ENCODE data around the gene TSSC4.

TSSC4 gene

GRCh38 chr11:2451916-2452315, 51.4 kb downstream of the TSSC4 start:
- no peak for TF ChIP-seq REST (IDR thresholded peaks at IDR 0.05; ENCODE audit: insufficient read depth in 1 of 2, low read depth in 2 of 2, low read length in 2 of 2)

- TF ChIP-seq SIN3A (IDR thresholded peaks at IDR 0.05; ENCODE audit: borderline replicate concordance, insufficient read depth, low read length), result no peak
- no peak for TF ChIP-seq FOXP2 (optimal IDR thresholded peaks at IDR 0.05; ENCODE audit: borderline replicate concordance, extremely low read depth, extremely low read length, insufficient read depth)
- no peak for TF ChIP-seq REST (IDR thresholded peaks at IDR 0.05; ENCODE audit: insufficient read depth in 1 of 2, low read depth in 2 of 2, low read length in 2 of 2)
- TF ChIP-seq POLR2AphosphoS5 (IDR thresholded peaks at IDR 0.05; ENCODE audit: low read depth, low read length), result no peak
- no peak for TF ChIP-seq TAF1 (IDR thresholded peaks at IDR 0.05; ENCODE audit: borderline replicate concordance, insufficient read depth, low read length)
Observed at GRCh38 chr11:2452321-2453012, 51.9 kb downstream of the TSSC4 start.

GRCh38 chr11:2453436-2453835, 52.9 kb downstream of the TSSC4 start:
- TF ChIP-seq SIN3A (IDR thresholded peaks at IDR 0.05; ENCODE audit: borderline replicate concordance, insufficient read depth, low read length) (no peak), POLR2AphosphoS5 (IDR thresholded peaks at IDR 0.05; ENCODE audit: low read depth, low read length) (no peak), FOXP2 (optimal IDR thresholded peaks at IDR 0.05; ENCODE audit: borderline replicate concordance, extremely low read depth, extremely low read length, insufficient read depth) (no peak), REST (IDR thresholded peaks at IDR 0.05; ENCODE audit: insufficient read depth in 1 of 2, low read depth in 2 of 2, low read length in 2 of 2) (no peak), TAF1 (IDR thresholded peaks at IDR 0.05; ENCODE audit: borderline replicate concordance, insufficient read depth, low read length) (no peak)
